Activated T-cell treated with anti-CD3 and anti-CD28 coated beads, Interleukin-2, amount 50 U/mL, for 1 hour (primary cell): Measurements from ENCODE around the gene GNAO1.
A peak's percentile ranks its signal among the peaks of the same experiment; 100 is the strongest.

Source experiments
- DNase-seq: peaks from one replicate; pipeline ENCODE4 v3.0.0-alpha.2; 2020

GNAO1 gene

DNA sequence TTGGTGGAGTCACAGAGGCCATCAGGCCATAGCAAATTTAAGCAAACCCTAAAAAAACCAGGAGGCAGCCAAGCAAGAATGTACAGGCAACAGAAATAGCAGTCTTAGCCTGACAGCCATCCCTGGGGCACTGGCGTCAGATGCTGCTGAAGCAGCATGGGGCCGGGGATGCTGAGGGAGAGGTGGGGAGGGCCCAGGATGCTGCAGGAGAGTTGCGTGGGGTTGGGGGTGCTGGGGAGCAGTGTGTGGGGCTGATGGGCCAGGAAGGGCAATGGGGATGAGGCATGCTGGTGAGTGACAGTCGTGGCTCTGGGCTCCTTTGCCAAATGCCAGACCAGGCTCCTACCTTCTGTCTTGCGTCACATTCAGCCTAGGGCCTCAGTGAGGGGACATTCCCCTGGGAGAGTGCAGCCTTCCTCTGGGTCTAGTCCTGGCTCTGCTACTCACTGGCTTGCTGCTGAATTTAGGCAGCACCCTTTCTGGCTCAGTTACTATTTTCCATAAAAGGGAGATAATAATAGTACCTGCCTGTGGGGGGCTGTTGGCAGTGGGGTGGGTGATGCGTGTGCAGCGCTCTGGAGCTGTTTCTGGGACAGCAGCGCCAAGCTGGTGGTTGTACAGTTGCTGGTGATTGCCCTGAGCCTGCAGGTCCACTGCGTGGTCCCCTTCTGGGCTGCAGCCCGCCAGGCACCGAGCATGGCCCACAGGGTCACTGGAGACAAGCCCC is 146.0 kb downstream of the GNAO1 start:
- no peak for DNase-seq

DNA sequence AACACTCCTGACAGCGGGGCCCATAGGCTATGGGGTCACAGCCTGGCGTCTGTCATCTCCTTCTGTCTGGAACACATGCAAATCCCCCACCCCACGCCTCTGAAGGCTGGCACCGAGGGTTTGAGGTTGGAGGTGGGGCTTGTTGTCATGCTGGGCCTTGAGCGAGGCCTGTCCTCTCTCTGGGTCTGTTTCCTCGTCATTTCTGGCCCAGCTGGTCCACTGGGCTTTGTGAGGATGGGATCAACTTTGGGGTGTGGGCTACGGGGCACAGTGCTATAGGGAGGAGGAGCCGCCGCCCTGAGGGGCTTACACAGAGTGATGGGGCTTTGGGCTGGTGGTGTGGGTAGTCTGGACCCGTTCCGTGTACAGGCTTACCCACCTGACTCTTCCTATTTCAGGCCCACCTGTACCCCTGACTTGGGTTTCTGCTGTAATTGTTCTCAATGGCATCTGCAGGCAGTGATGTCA is 146.6 kb downstream of the GNAO1 start:
- DNase-seq, result no peak

DNA sequence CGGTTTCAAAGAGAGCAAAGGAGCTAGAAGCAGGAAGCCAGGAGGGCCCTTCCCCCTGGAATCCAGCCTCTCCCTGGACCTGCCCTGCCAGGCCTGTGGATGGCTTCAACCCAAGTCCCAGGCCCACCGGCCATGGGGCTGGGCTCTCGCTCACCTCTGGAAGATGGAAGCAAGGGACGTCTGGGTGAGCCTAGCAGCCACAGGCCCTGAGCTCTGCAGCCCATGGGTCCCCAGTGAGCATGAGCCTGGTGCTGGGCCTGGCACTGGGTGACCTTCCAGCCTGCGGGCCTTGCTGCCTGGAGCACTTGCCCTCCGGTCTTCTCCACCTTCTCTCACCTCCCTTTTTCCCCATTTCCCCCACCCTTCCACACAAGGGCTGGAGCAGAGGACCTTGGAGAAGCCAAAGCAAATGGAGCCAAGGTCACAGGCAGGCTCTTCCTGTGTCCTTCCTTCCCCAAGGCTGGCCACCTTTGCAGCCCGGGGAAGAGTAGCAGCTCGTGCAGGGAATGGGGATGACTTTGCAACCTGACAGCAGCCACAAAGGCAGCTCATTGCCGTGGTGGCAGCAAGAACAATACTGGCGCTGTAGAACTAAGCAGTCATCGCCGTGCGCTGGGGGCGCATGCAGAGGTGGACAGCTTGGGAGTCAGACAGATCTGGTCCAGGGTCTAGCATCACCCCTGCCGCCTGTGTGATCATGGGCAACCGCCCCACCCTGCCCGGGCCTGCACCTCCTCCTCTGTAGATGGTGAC is 147.5 kb downstream of the GNAO1 start:
- no peak for DNase-seq

DNA sequence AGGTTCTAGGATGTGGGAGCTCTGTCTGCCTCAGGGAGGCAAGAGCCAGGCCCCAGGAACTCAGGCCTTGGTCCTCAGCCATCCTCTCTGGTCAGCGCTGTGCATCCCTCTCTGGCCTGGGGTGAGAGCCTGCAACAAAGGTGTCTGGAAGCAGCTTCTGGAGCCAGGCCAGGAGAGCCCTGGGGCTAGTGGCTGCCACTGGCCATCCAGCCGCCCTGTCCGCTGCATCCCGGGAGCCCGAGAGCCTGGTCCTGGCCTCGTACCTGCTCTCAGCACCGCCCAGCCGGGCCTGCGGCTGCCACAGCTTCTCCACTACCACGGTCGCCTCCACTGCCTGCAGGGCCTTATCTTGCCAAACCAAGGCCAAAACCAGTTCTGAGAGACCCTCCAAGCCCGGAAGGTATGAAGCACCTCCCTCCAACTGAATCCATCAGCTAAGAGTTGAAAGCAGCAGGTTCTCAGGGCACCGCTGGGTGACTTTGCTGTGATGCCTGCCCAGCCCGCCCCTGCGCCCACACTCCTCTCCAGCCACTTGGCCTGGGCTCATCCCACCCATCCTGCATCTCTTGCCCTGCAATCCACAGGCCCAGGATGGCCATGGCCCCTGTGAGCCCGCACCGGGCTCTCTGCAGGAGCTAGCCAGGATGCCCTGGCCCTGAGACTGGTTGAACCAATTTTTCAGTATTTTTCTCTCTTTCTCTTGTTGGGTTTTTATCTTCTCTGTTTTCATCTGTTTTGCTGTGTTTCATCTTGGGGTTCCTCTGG is 148.3 kb downstream of the GNAO1 start:
- DNase-seq, result no peak

DNA sequence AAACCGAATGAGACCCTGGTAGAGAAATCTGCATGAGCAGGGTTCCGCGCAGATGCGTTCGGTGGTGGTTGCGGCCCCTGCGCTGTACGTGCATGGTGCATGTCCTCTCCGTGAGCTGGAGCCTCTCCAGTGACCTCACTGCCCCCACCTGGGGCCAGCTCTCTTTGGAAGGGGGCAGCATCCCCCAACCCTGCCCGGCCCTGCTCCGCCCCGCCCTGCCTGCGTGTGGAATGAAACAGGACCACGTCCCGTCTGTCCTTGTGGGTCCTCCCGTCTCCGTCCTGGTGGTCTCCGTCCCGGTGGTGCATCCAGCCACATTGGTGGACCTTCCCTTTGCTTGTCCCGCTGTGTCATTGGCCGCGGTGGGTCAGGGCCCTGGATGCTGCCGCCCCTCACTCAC is 149.1 kb downstream of the GNAO1 start:
- no peak for DNase-seq

DNA sequence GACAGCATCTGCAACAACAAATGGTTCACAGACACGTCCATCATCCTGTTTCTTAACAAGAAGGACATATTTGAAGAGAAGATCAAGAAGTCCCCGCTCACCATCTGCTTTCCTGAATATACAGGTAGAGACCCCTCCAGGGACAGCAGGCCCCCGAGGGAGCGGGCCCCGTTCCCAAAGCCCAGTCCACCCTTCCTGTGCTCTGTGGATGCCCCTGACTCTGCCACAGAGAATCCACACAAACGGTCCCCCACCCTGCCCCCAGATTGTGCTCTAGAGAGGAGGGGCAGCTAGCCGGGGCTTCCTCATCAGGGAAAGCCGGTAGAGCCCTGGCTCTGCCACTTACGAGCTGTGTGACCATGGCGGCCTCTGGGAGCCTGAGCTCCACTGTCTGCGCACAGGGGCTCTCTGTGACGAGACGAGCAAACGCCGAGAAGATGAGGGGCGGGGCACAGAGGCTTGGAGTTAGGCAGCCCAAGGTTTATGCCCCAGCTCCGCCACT is 149.6 kb downstream of the GNAO1 start:
- DNase-seq, result no peak

DNA sequence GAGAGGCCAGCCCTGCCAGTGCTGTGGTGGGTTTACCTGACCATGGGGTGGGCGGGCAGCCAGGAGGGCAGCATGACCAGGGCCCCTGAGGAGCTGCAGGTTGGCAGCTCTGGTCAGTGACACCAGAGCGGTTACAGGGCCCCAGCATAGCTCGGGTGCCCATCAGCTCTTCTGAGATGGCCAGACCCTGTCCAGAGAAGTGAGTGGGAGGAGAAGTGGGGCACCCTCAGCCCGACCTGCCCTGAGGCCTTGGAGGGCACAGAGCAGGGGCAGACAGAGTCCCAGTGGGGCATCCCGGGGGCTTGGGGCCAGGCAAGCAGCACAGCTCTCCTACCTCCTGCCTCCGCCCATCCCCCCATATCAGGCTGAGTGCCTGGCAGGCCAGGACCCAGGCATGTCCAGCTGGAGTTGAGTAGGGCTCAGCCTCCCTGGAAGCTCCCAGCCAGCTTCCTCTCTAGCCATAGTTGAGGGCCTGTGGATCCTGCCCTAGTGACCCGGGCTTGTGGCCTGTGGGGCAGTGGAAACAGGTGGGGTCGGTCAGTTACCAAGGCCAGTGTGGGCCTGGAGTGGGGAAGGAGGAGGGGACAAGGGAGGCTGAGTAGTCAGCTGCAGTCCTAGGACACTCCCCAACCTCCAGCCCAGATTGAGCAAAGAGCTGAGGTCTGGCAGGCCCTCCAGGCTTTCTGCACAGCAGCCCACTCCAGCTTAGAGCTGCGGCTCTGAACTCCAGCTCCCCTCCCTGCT is 150.5 kb downstream of the GNAO1 start:
- DNase-seq, result no peak

DNA sequence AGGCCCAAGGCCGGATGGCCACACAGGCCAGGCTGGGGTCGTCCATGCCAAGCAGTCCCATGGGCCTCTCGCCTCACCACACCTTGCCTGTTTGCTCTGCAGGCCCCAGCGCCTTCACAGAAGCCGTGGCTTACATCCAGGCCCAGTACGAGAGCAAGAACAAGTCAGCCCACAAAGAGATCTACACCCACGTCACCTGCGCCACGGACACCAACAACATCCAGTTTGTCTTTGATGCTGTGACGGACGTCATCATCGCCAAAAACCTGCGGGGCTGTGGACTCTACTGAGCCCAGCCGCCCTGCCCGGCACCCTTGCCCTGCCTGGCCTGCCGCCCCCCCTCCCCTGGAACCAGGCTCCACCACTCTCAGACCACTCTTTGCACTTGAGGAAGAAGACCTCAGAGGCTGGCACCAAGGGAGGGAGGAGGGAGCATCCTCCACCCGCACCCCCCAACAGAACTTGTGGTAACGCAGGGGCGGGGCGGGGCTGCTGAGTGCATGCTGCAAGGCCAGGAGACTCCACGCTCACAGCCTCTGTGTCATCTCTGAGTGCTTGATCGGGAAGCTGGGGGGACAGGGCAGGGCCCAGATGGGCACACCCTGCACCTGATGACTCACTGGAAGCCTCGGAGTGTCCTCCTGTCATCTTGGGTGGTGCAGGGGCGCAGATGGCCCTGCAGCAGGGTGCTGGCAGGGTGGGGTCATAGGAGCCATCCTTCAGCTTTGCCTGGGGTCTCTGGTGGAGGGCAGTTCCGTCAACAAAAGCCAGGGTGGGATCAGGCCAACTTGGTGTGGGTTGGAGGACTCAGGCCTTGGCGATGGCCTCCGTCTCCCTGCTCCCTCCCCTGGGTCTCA is 152.6 kb downstream of the GNAO1 start:
- DNase-seq, result no peak

DNA sequence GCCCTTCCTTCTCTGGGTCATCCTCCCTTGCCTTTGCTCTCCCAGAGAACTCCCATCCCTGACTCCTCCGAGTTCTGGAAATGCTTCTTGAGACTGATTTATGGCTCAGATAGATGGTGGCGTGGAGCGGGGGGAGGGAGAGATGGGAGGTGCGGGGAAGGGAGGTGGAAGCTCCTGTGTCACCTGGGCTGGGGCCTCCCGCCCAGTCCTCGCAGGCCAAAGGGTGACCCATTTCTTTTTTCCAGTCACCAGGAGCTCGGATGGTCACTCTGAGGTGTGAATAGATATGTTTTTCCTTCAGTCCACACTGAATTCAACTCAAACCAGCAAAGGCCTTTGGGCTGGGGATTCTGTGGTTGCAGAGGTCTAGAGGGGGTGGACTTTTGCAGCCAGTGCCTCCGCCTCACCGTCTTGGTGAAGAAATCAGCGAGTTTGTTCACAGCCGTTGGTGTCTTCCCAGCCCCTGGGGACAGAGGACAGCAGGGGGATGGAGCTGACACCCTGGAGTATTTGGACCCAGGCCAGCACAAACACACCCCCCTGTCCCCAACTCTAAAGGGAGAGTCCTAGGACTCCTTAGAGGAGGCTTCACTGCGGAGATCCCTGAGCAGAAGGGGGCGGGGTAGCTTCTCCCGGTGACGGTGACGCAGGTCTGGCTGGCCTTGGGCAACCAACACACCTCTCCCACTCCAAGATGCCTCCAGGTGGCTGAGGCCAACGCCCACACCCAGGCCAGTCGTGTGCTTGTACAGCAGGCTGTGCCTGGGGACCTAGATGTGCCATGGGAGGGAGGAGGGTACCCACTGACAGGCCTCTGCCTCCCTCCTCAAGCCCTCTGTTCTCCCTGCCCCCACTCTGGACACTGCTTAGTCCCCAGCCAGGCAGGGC is 153.5 kb downstream of the GNAO1 start:
- DNase-seq, result no peak

DNA sequence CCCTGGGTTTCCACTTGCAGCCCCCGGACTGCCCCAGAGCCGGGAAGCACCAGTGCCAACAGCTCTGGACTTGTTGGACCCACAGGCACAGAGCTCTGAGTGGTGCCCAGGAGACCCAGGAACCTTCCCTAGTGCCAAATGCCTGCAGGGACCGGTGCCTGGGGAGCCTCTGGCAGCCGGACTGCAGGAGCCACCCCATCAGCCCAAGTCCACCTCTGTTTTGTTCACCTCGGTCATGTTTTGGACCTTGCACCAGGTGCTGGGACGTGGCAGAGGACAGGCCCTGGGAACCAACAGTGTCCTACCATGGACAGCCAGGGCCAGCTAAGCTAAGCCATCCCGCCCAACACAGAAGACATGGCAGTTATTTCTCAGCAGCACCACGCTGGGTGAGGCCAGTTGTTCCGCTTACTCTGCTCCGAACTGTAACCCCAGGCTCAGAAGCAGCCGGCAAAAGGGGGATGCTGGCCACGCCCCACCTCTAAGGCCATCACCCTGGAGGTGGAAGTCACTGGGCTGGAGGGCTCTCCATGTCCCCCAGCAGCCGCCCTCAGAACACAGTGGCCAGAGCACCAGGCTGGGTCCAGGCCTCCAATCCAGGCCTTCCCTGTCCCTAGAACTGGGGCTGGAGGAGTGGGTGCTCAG is 154.2 kb downstream of the GNAO1 start:
- DNase-seq, result no peak

DNA sequence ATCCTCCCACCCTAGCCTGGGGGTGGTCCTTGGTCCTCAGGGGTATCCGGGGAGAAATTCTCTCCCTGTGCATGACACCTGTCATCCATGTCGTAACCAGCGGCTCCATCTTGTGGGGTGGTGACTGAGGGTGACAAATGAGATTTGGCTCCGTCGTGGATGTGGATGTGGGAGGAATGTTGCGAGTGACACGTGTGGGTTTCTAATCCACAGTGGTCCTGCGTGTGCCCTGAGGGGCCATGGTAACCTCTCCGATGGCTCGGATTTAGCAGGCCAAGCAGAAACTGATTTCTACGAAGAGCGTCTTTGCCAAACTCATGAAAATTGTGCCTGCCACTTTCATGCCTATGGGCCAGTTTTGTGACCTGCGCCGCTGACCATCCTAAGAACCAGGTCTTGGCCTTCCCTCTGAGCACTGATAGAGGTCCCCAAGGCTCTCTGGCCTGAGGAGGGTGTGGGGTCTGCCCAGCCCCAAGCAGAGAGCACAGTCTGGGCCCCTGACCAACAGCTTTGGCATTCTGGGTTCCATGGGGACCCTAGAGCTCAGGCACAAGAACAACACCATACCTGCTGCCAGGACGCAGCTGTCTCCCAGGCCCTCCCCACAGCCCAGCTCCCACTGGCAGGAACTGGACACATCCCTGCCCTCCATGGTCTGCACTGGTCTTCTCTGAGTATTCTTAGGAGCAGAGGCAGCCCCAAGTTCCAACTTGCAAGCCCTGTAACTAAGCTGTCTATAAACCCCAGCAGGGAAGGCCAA is 155.0 kb downstream of the GNAO1 start:
- DNase-seq, result no peak

DNA sequence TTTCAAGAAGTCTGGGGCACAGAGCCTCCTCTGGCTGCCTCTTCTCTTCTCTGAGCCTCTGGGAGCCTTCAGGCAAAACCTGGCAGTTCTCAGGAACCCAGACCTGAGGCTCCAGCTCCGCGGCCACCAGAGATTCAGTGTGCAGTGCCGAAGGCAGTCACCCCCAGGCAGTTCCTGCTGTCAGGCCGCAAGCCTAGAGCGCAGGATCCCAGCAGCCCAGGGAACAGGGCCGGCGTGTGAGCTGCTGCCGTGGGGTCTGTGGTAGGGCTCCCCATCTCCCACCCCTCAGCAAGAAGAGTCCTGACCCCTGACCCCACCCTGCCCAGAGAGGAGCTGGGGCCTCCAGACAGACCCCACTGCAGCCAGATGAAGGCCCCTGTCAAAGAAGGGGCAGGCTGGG is 155.9 kb downstream of the GNAO1 start:
- DNase-seq, result no peak

DNA sequence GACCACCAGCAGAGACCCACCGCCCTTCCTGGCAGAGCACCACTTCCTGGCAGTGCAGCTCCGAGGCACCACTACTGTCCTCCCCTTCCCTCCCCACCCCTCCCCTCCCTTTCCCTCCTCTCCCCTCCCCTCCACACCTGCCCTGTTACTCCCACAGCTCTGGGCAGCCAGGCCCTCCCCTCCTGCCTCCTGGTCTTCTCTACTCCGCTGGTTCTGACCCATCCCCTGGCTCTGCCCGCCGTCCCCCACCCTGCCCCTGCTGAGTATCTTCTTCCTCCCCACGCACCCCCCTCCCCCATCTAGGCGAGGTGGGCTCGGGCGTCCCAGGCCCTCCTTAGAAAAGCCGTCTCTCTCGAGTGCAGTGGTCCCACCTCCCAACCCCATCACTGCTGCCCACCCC is 156.4 kb downstream of the GNAO1 start:
- DNase-seq, result no peak

DNA sequence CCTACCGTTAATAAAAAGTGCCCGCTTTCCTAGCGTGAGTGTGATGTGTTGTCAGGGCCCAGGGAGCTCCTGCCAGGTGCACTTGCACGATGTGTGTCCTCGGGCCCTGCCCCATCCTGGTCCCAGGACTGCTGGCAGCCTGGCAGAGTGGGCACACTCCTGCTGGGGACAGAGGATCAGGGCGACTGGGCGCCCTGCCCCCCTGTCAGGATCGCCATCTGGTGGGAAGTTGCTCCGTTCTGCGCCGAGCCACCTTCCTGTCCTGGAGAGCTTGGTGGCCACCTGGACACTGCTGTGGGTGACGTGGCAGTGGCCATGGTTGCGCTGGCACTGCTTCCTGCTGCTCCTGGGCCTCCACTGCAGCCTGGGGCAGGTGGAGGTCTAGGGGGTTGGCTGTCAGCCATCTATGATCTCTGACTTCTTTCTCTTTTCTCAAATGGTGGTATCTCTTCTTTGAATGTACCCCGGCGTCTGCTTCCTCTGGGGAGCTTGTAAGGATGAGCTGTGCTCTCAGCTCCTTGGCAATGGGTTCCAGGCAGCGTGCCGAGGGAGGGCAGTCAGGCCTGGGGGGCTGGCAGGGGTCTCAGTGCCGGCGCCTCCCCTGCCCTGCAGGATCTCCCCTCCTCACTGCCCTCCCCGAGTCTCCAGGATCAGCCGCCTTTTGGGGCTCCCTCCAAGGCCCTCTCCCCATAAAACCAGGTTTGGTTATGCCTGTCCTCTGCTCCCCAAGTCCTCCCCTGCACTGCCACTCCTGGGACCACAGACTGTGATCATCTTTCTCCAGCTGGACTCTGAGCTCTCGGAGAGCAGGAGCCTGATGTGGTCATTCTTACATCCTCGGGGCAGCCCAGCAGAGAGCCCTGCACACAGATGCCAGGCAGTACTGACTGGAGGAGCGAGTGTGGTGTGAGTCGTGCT is 157.1 kb downstream of the GNAO1 start:
- no peak for DNase-seq

DNA sequence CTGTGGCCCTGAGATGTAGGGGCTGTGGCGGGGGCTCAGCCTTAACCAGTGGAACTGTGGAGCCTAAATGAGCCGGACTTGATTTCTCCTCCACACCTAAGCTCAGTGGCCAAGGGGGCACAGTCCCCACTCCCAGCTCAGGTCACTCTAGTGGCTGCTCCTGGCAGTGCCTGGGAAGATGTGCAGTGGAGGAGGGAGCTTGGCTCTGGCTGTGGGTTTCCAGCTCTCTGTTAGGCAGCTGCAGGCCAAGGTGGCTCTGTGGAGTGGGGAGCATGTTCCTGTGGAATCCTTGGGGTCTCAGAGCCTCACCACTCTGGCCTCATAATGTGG is 157.8 kb downstream of the GNAO1 start:
- no peak for DNase-seq

DNA sequence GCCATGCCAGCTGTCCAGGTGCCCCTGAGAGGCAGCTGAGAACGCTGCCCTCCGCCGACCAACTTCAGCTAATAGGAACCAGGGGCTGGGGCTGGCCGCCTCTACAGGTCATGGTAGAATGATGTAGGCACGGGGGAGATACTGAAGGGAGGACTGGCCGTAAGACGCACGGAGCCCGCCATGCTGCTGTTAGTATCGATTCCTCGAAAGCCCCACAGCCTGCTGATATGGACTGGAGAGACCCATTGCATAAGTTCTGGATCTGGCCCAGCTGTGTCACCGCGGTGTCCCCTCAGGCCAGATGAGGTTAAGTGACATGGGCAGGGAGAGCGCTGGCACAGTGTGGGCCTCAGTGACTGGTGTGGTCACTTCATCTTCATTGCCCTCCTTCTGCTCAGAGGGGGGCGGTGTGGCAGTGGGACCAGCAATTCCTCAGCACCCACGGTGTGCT is 158.4 kb downstream of the GNAO1 start:
- no peak for DNase-seq

DNA sequence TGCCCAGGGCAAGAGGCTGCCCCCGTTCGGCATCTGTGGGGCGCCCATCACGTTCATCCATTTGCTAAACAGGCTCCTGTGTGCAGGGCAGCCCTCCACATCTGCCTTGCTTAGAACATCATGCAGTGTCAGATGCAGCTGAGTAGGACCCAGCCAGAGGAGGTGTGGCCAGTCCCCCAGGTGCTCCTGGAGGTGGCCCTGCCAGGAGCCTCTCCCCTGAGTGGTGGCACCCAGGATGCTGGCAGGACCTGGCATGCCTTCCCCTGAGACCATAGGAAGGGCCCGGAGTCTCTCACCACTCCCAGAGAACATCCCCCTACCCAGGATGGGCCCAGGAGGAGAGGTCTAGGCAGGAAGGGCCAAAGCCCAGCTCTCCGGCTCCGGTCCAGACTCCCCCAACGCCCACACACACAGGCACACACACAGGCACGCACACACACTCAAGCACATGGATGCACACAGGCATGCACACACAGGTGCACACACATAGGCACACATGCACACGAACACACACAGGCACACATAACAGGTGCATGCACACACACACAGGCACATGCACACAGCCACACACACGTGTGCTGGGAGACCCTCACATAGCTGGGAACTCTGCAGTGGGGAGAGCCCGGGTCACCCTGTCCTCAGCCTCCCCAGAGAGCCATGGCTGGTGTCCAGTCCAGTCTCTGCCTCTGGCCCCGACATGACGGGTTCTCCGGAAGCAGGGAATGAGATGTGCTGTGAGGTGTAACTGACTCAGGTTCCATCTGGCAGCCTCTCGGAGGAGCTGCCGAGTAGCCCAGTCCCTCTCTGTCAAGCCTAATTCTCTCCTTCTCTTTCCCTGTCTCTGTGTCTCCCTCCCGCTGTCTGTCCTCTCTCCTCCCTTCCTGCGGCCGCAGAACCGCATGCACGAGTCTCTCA is 159.5 kb downstream of the GNAO1 start:
- peak; percentile 4 for DNase-seq
